GM06990 (cell line): ENCODE measurements around the gene CACNA1F.

Experiments
- DNase-seq: peaks from one replicate; pipeline ENCODE4 v3.0.0-alpha.2; 2011; ENCODE audit not compliant: insufficient read length; ENCODE audit errors: extremely low read depth
- H3K27me3 ChIP-seq: replicated peaks from 2 replicates; pipeline ENCODE4 v1.6.0; 2011; ENCODE audit warnings: low read length; ENCODE audit not compliant: control insufficient read depth, insufficient read depth
- H3K36me3 ChIP-seq: 2 replicates; pipeline ENCODE4 v1.5.1; 2011; ENCODE audit warnings: low read length; ENCODE audit not compliant: control insufficient read depth, insufficient read depth
- H3K4me3 ChIP-seq: replicated peaks from 2 replicates; pipeline ENCODE4 v1.5.1; 2011; ENCODE audit warnings: low read depth, mild to moderate bottlenecking, control low read depth, low read length
- CTCF ChIP-seq: IDR thresholded peaks from 2 replicates; pipeline ENCODE4 v1.5.1; 2011; ENCODE audit warnings: low read length, control low read depth, mild to moderate bottlenecking, inconsistent platforms; ENCODE audit not compliant: insufficient read depth, poor library complexity, severe bottlenecking

The CACNA1F gene

GRCh38 chrX:49250066-49250465, 16.9 kb upstream of the CACNA1F start:
- no peaks in the 10 kb centered on the region; the same call in 1 of the 2 replicates for H3K36me3 ChIP-seq
- TF ChIP-seq CTCF, result no peak
- H3K4me3 ChIP-seq, result no peak overlapping the region
- DNase-seq, result no peak
- H3K27me3 ChIP-seq, result no peaks in the 10 kb centered on the region

GRCh38 chrX:49249616-49250015, 16.5 kb upstream of the CACNA1F start:
- DNase-seq, result no peak
- no peak overlapping the region for H3K4me3 ChIP-seq
- no peaks in the 10 kb centered on the region; the same call in 1 of the 2 replicates for H3K36me3 ChIP-seq
- TF ChIP-seq CTCF, result no peak
- no peaks in the 10 kb centered on the region for H3K27me3 ChIP-seq

- no peaks in the 10 kb centered on the region for H3K27me3 ChIP-seq
- no peaks in the 10 kb centered on the region; the same call in 1 of the 2 replicates for H3K36me3 ChIP-seq
- no peak for TF ChIP-seq CTCF
- no peak overlapping the region for H3K4me3 ChIP-seq
- DNase-seq, result no peak
Measured at GRCh38 chrX:49249071-49249470, 15.9 kb upstream of the CACNA1F start.

- H3K4me3 ChIP-seq, result no peak overlapping the region
- no peaks in the 10 kb centered on the region for H3K27me3 ChIP-seq
- no peak for TF ChIP-seq CTCF
- peaks cover under 1% of the 10 kb centered on the region for H3K36me3 ChIP-seq
- DNase-seq, result no peak
Measured at GRCh38 chrX:49247916-49248811, 15.0 kb upstream of the CACNA1F start.

GRCh38 chrX:49247346-49247745, 14.2 kb upstream of the CACNA1F start:
- Histone ChIP-seq H3K4me3 (no peak overlapping the region), H3K27me3 (no peaks in the 10 kb centered on the region), H3K36me3 (peaks cover 1% of the 10 kb centered on the region)
- no peak for DNase-seq
- TF ChIP-seq CTCF, result no peak
